Umbilical cord (tissue), 2 donors: ENCODE data around the gene BATF. TPM values are rescaled to one million over a fixed set of nuclear protein-coding genes. Genes with fewer than 3 reads are reported as not detected.
"Not testable (repeated sequence)": the region's sequence is repeated elsewhere in the genome, so short reads cannot be mapped to it uniquely, and the experiment has no call there.

Experiments used
- DNase-seq: peaks from one replicate; pipeline ENCODE4 v3.0.0-alpha.2; 2015; ENCODE audit warnings: low spot score
- total RNA-seq: library from RNA; depleted of rRNA; stranded (reverse); fragments of >200 nt; gene quantifications from one replicate; pipeline ENCODE4 v1.2.3, GENCODE V29; 2014; ENCODE audit warnings: low replicate concordance; ENCODE audit not compliant: insufficient read depth

The BATF gene
- total RNA-seq = 2.2 TPM

DNA sequence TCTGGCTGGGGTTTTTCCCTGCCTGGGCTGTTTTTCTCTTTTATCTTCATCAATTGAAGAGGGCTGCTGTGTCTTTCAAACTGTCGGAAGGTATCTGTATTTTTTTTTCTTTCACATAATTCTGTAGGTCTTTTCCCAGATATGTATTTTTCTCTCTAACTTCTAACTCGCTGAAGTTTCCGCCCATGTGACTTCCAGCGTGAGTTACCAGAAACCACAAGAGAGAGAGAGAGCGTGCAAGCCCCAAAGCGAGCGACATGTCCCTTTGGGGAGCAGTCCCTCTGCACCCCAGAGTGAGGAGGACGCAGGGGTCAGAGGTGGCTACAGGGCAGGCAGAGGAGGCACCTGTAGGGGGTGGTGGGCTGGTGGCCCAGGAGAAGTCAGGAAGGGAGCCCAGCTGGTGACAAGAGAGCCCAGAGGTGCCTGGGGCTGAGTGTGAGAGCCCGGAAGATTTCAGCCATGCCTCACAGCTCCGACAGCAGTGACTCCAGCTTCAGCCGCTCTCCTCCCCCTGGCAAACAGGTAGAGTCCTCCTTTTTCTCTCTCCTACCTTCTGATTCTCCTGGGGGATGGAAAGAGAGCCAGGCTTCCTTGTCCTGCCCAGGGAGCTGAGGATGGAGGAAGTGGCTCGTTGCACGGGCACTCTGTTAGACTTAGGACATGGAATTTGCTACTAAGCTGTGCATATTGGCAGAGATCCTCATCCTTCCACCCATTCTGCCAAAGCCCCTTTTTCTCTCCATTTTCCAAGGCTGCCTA, at the start of gene BATF:
Gene BATF (plus strand): TSS at position 246 of the 759 bp plus-strand sequence. CDS start 214 bp downstream, at position 460.
- DNase-seq = peak; percentile 14

- not testable (repeated sequence) for DNase-seq
Observed at GRCh38 chr14:75474127-75474526, 48.1 kb upstream of the BATF start.

DNA sequence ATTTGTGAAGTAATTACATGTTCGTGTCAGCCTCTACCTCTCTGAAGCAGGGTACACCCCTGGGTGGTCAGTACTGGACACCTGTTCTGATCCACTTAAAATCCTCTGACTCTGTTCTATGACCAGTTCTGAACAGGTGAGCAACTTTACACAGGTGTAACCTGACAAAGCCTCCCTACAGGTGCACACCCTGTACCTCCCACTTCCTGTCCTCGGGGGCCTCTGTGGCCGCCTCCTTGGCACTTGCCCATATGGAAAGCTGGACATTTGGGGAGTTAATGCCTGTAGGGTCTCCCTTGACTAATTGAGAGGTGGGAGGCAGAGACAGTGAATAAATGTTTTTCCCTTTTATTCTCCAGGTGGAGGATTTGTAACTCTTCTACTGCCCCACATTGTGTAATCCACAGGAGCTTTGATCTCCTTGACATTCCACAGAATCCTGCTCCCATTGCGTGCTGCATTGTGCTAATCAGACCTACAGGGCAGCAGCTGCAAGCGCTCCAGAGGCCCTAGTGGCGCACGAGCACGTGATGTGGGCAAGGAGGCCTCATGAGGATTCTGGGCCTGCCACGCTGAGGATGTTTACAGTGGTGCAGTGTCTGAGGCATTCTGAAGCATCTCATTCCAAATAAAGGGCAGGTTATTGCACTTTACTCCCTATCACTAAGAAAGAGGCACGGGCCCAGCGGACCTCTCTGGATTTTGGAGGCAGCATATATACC, 45.8 kb upstream of the BATF start:
- DNase-seq = peak; percentile 52

DNA sequence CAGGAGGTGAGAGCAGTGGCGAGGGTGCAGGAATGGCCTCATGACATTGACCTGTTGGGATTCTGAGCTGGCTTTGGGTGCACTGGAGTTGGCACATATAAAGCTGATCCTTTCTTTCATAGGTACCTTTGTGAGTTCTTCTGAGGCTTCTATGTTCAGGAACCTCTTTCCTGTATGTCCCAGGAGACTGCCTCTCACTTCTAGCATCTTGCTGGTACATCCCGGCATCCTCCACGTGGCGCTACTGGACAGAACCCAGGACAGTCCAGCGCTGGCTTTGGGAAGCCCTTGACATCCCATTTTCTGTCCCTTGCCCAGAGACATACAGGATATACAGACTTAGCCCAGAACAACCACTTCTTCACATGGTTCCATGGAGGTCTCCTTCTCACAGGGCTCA, 44.4 kb upstream of the BATF start:
- no peak for DNase-seq

- DNase-seq = no peak
Observed at GRCh38 chr14:75479770-75480600, 42.3 kb upstream of the BATF start.

DNA sequence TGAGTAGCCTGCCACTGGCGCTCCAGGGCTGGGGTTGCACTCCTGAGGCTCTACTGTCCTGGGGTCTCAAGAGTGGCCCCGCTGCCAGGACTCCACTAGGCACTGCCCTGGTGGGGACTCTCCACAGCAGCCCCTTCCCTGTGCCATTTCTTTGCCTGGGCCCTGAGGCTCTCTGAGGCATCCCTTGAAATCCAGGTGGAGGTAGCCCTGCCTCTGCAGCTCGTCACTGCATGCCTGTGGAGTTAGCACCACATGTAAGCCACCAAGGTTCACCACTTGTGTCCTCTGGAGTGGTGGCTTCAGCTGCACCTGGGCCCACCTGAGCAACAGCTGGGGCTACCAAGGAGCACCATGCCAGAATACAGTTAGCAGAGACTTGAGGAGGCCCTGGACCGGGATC, 39.9 kb upstream of the BATF start:
- DNase-seq = no peak

- no peak for DNase-seq
Observed at GRCh38 chr14:75484711-75485429, 37.4 kb upstream of the BATF start.

DNA sequence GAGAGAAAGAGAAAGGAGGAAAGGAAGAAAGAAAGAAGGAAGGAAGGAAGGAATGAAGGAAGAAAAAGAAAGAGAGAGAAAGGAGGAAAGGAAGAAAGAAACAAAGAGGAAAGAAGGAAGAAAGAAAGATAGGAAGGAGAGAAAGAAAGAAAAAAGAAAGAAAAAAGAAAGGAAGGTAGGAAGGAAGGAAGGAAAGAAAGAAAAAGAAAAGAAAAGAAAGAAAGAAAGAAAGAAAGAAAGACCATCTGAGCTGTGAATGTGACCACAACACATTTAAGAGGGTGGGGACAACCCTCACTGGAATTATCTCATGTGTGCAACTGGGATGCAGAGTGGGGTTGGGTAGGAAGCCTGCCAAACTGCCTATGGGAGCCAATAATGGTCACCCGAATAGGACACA, 36.0 kb upstream of the BATF start:
- DNase-seq = no peak

- no peak for DNase-seq
Observed at GRCh38 chr14:75487155-75487671, 35.1 kb upstream of the BATF start.

DNA sequence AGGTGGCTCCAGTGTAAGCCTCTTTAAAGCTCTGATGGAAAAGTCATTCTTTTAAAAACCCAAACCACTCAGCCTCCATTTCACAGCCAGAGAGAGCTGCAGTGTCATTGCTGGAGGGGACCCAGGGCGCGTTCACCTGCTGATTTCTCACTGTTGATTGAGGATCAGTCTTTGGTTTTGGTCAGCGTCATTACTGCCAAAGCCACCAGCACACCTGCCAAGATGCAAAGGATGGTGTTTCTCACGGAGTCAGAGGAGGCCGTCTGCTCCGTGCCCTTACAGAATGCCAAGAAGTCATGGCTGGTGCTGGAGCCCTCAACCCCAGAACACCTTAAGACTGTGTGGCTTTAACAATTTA, 32.8 kb upstream of the BATF start:
- DNase-seq = no peak

GRCh38 chr14:75491376-75491978, 30.8 kb upstream of the BATF start:
- DNase-seq = no peak

- no peak for DNase-seq
Observed at GRCh38 chr14:75492832-75493591, 29.3 kb upstream of the BATF start.

DNA sequence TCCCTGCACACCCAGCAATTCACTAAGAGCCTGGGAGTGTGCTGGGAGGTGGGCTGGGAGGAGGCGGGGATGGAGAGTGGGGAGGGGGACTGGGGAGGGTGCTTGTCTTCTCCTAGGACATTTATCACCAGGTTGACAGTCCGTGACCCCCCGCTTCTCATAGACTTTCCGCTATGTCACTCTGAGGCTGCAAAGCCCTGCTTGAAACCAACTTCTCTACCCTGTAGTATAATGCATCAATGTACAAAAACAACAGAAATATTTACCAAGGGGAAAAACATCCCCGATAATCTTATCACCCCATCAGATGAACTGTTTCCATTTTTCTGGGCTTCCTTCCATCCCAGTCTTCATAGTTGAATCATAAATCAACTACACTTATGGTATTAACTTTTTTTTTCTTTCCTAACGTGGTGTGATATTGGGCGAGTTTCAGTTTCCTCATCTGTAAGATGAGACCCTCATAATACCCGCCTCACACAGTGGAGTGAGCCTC, 28.6 kb upstream of the BATF start:
- DNase-seq = no peak

GRCh38 chr14:75494896-75495295, 27.4 kb upstream of the BATF start:
- DNase-seq = no peak

- DNase-seq = no peak
Observed at GRCh38 chr14:75495399-75495798, 26.9 kb upstream of the BATF start.

DNA sequence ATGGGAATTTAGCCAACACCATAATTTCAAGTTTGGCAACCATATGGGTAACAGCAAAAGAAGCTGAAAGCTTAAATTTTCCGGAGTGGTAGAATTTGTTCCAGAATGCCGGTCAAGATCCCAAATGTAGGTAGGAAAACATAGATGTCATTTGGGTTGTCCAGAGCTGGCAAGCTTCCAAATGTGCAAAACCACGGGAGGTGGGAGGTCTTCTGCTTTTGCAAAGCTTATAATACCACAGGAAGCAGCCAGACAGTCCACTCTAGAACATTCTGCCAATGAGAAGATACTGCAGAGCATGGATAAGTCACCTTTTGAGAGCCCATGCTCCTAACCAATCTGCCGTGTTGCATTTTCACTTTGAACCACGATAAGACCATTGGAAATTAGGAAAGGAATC, 26.4 kb upstream of the BATF start:
- DNase-seq = no peak

DNA sequence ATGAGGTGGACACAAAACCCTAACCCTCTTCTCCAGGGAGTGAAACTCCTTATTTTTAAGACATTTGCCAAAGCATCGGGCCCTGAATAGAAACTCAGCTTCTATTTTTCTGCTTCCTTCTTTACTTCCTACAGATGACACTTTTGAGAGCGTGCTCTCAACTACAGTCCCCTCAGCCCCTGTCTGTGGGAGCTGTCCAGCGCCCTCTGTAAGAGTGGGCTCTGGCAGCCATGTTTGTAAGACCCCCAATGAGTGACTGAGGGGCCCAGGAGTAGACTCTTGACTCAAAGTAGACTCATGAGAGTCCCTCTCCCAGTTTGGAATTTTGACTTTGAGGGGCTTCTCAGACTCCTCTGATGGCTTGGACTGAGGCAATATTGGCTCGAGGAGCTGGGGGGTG, 25.5 kb upstream of the BATF start:
- no peak for DNase-seq

- DNase-seq = no peak
Observed at GRCh38 chr14:75497191-75497590, 25.1 kb upstream of the BATF start.

GRCh38 chr14:75497701-75498100, 24.6 kb upstream of the BATF start:
- no peak for DNase-seq
